Putamen (tissue), 1 donor: ENCODE measurements around the gene GLO1.

Experiments used
- DNase-seq: peaks from one replicate; pipeline ENCODE4 v3.0.0-alpha.2; 2016; ENCODE audit warnings: low spot score

The GLO1 gene

DNA sequence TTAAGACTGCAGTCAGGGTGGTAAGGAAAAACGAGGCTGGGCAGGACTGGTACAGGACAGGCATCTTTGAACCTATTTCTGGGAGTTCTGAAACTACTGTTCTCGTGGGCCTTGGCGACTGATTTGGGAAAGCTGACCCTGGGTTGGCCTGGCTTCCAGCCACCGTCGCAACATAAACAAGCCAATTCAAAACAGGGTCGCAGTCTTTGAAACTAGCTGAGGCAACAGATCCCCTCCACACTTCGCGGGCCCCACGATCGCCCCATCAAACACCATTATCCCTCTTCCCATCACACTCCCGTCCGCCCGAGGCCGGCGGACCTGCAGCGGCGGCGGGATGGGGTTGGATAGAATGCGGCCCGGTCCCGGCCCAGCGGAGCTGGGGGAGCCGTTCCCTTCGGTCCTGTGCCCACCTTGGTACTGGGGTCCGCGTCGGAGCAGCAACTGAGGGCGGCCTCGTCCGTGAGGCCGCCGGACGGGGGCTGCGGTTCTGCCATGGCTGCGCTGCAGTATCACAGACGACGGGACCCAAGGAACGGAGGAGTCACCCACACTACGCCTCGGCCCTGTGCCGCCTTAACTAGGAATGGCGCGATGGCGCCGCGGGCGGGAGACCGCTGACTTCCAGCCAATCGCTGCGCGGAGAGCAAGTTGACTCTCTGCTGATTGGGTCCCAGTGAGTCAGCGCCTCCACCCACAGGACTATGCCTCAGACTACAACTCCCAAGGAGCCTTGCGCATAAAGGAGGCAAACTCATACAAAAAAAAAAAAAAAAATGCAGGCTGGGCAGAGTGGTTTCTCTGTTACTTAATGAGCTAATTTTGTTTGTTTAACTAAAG is at the start of gene GLO1:
TSS of gene GLO1 (minus strand) at position 588 of the 840 bp plus-strand sequence. CDS start at position 497, 91 bp downstream.
- DNase-seq = peak; percentile 99

DNA sequence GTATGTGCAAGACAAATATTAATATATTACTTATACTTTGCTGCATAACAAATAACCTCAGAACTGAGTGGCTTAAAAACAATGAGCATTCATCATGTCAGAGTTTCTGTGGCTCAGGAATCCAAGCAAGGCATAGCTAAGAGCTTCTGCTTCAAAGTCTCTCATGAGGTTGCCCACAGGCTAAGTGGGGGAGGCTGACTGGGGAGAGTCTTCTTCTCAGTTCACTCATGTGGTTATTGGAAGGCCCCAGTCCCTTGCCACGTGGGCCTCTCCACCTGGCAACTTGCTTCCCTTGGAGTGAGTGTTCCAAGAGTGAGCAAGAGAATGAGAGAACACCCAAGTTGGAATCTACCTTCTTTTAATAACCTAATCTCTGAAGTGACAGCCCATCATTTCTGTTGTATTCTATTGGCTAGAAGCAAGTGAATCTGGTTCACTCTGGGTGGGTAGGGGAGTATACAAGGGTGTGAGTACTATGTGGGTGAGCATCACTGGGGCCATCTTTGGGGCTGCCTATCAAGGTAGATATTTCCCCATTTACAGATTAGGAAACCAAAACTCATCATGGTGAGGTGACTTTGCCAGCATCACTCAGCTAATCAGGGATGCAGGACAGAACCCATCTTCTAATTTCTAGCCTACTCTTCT is 48.1 kb upstream of the GLO1 start:
- no peak for DNase-seq

DNA sequence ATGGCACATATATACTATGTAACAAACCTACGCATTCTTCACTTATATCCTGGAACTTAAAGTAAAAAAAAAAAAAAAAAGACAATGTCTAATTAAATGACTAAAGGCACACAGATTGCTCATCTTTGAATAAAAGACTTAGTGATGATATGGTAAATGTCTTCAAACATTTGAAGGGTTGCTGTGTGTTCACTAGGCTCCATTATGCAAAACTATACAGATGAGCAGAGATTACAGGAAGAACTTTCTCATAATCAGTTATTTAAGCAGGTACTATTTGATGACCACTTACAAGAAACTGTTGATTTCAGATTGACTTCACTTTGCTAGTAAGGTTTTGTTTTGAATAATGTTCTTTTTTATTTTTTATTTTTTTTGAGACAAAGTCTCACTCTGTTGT is 46.5 kb upstream of the GLO1 start:
- no peak for DNase-seq

DNA sequence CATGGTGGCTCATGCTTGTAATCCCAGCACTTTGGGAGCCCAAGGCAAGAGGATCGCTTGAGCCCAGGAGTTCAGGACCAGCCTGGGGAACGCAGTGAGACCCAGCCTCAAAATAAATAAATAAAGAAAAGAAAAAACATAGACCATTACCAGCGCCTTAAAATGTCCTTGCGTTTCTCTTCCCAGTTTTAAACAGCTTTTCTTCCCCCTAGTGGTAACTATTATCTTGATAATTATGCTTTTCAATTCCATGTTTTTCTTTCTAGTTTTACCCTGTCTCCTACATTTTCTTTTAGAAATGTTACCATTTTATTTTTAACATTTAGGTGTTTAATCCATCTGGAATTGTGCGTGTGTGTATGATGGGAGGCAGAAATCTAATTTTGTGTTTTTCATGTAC is 36.6 kb upstream of the GLO1 start:
- DNase-seq = no peak

DNA sequence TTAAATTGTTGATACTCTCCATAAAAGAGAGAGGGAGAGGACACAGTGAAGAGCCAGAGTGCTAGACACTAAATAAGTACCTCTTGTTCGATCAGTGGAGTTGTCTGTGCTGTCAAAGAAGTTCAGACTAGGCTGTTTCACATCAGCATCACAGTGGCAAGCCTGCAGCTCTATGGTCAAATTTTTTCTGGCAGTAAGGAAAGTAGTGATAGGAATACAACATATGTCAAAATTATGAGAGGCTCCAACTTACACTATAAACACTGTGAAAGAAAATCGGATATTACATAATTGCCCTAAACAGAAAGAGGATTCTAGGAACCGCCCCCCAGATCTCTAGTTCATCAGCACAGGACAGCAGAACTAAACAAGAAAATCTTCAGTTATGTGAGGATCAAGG is 35.3 kb upstream of the GLO1 start:
- DNase-seq = no peak

DNA sequence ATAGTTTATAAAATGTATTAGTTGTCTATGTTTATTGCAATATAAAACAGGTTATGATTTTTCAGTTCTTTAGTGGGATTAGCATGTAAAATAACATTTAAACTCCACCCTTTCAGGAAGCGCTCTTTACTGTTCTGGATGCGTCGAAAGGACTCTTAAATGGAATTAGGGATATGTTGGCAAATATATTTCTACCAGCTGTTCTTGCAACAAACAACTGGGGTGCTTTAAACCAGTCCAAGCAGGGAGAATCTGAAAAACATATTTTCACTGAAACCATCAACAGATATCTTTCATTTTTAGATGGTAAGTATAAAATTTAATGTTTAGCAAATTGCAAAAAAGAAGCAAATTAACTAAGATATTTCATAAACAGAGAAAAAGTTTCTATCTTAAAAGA is 34.0 kb upstream of the GLO1 start:
- no peak for DNase-seq

DNA sequence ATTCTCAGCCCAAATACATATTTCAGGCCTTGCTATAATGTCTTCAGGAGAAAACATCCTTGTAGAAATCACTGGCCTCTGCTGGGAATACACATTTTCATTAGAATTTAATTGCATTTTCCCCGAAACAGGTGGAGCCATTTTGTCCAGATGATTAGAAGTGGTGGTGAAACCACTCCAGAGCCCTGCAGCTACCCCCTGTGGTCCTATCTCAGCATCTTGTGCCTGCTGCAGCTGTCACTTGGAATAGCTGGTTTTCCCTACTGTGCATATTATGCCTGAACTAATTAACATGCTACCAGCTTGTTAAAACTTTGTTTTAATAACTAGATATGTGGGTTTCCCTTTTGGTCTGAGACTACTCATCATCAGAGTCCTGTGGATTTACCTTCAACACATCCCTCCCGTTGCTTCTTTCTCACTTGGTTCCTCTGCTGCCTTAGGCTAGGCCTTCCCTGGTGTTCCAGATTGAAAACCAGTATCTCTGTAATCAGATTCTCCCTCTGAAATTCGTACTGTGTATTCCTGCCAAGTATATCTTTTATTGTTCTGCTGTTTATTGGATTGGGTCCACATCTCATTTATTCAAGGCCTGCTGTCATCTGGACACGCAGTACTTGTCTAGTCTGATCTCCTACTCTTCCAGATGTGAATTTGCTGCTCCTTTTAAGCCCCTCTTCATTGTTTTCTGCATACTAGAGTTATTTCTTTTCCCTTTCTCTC is 27.4 kb upstream of the GLO1 start:
- DNase-seq = no peak

DNA sequence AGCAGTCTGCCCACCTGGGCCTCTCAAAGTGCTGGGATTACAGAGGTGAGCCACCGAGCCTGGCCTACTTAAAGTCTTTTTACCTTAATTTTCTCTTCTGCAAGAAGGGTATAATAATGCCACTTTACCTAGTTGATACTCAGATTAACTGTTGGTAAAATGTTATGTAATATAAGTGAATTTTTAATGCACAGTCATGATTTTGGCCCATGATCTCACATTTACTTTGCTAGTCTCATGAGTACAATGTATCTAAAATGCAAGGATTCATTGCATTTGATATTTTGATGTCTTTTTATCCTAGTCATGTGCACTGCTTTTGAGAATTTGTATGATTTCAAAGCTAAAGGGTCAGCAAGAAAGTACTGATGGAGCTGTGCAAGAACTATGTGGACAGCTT is 25.3 kb upstream of the GLO1 start:
- DNase-seq = no peak

DNA sequence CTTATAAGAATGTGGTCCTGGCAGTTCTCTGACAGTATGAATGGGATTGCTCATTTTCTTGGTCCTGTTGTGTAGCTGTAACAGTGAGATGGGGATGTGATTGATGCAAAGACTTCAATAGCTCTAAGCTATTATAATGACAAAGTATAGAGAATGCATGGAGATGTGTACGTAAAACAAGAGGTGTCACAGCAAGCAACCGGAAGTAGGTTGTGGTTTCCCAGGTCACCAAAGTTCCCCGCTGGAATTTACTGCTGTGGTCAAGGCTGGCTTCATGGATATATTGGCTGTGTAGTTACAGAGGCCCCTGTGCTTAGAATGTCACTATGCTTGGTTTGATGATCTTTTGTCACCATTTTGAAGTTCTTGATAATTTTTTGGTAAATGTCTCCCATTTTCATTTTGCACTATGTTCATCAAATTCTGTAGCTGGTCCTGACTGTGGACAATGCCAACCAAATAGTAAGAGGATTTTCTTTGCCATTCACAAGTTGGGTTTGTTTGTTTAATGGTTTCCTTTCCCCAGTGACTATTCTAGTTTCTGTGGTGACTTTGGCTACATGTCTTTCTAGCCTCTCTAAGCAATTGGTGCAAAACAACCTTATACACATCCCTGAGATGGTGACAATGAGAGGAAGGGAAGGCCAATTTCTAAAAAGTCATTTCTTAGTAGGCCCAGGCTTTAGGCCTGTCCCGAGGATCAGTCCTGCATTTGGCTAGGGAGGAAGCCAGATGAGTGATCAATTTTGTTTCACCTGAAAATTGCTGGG is 22.7 kb upstream of the GLO1 start:
- DNase-seq = no peak

DNA sequence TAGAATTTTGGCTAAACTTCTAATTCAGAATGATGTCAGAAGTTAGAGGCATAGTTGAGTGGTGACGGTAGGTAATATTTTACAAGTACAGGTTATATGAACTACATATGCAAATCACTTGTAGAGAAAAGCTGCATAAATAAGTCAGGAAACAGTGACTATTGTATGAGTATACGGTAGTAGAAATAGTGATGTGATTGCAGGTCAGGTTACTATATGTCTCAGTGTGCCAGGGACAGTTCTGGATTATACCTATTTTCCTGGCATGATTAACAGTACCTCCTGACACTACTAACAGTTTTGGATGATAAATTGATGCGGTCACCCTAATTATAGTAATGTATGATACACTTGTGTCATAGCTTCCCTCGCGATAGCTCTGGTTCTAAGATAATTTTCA is 21.4 kb upstream of the GLO1 start:
- DNase-seq = no peak

DNA sequence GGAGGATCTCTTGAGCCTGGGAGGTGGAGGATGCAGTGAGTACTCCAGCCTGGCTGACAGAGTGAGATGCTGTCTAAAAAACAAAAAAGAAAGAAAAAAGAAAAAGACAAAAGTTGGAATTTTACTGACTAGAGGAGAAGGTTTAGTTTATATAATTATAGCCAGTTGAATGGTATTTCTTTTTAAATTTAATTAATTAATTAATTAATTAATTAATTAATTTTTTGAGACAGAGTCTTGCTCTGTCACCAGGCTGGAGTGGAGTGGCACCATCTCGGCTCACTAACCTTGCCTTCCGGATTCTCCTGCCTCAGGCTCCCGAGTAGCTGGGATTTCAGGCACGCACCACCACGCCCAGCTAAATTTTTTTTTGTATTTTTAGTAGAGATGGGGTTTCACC is 20.8 kb upstream of the GLO1 start:
- DNase-seq = no peak

DNA sequence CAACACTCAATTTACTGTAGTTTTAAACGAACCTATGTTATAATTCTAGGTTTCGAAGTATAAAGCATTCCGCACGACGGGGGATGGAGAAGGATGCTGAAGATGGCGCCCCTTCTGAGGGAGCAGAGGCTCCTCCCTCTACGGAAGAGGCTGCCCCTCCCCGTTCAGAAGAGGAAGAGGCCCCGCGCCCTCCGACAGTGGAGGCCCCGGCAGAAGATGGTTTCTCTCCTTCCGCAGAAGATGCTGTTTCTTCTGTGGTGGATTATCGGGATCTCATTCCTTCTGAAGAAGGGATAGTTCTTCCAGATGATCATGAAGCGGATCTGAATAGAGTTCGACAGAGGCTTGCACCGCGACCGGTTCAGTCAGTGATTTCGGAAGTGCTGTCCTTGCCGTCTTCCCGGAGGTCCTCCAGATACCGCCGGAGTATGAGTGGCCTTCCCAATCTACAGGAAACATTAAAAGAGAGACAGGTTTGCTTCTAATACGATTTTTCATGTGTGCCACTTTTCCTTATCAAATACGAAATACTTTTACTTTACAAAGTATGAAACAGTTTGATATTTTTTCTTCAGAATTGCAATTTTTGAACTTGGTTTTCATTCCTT is 19.9 kb upstream of the GLO1 start:
- DNase-seq = no peak

DNA sequence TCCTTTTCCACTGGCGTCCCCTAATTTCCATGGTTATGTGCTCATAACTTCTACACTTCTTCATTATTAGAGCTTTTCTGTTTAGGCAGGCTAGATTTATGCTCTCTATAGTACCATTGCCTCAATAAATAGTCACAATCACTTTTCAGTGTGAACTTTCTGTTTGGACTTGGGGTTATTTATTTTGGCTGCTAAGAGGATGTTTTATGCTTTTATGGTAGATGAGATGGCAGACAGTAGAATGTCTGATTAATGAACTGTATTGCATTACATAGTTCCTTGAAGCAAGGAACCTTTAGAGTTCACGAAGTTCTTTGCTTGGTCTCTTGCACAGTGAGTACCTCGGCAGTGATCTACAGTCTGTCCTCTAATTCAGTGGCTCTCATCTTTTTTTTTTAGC is 19.1 kb upstream of the GLO1 start:
- DNase-seq = no peak

DNA sequence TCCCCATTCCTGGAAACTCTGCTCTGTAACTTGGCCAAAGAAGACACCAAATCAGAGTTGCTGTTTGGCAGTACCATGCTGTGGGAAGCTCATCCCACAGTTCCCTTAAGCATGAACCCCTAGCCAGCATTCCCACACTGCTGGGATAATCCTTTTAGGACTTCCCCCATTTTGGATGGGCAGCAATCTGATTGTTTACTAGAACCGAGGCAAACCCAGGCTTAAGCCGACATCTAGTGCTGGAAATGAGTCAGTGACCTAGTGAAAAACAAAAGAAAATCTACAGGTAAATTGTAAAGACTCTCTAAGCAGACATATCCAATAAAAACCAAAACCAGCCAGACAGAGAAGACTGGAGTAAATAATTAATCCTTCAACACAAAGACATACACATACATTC is 17.4 kb upstream of the GLO1 start:
- DNase-seq = no peak

DNA sequence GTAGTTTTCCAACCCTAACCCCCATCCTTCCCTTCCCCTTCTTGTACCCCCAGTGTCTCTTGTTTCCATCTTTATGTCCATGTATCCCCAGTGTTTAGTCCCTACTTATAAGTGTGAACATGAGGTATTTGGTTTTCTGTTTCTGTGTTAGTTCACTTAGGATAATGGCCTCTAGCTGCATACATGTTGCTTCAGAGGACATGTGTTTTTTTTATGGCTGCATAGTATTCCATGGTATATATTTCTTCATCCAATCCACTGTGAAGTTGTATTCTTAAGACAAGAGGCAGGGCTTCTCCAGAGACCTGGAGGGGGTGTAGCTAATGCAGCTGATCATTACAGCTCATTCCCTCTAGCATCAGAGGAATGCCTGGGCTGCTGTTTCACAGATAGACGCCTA is 16.4 kb upstream of the GLO1 start:
- DNase-seq = no peak

DNA sequence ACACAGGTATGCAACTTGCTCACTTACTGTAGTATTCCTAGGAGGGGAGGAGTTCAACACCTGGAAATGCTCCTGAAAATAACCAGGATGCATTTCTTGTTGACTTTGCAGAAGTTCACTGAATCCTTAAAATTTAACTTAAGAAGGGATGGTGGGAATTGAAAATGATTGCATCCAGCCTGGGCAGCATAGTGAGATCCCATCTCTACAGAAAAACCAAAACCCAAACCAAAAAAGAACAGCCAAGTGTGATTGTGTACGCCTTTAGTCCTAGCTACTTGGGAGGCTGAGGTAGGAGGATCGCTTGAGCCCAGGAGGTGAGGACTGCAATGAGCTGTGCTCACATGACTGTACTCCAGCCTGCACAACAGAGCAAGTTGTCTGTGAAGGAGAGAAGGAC is 13.9 kb upstream of the GLO1 start:
- no peak for DNase-seq

DNA sequence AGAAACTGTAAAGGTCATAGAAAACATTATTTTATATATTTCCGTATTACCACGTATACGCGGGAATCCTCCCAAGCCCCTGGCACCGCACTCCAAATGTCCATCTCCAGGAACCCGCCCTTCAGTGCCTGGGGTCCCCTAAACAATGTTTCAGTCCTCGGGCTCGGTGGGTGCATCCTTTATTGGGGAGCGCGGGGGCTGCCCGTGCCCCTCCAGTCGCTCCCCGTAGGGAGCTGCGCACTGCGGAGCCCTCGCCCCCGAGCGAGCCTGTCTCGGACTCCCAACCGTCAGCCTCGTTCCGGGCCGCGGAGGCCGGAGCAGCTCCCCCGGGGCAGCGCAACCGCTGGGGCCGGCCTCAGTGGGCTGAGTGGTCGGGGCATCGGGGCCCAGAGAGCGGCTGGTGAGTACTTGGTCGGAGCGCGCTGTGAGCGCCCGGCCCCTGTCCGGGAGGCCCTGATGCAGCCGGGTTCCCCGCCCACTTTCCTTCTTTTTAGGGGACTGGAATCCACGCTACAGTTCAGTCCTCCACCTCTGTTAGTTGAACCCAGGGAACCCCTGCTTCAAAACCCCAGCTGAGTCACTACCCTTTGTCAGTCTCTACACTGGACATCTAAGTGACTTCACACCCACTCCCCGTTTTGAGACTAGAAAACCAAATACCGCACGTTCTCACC is 12.2 kb upstream of the GLO1 start, which contains the start of gene DNAH8:
TSS of gene DNAH8 (plus strand) at position 296 of the 674 bp plus-strand sequence. CDS start 7,499 bp downstream, outside the sequence.
- no peak for DNase-seq

DNA sequence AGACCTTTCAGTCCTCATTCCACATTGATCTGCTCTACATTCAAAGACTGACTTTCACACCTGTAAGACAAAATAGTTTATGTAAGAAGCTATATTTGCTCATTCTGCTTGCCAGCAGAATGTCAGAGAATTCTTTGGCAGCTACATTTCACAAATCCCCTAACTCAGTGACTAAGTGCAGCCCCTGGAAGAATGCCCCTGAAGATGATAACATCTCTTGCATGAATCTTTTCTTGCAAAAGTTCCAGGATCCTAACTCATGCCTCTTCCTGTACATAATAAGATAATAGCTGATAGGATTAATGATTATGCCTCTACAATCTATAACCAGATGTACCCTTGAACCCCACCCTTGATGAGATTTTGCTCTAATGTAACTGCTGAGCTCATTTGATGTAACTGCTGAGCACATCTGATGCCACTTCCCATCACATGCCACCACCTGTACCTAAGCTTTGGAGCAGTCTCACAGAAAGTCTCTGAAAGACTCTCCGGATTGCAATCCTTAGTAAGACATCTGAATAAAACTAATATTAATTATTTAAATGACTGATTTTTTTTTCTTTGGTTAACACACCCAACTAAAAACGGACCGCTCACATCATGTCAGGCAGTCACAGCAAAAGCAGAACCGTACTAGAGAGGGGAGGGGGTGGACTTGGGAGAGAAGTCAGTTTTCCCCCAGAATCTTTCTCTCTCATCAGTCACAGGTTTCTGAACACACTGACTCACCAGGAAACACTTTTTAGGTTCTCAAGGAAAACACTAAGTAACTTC is 11.5 kb upstream of the GLO1 start:
- no peak for DNase-seq

DNA sequence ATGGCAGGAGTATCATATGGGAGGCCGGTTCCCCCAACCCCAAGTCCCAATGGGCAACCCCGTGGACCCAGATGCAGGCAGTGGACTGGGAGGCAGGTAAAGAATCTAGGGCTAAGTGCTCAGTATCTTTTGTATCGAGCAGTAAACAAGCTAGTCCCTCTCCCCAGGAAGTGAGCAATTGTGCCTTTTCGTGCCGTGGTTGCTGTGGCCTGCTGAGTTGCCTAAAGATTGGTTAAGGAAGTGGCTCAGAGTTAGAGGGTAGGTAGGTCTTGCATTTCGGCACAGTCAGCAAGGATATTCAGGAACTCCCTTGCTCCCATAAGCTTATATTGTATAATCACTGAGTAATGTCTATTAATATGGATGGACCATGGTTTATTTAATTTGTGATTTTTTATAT is 10.9 kb upstream of the GLO1 start:
- DNase-seq = no peak

DNA sequence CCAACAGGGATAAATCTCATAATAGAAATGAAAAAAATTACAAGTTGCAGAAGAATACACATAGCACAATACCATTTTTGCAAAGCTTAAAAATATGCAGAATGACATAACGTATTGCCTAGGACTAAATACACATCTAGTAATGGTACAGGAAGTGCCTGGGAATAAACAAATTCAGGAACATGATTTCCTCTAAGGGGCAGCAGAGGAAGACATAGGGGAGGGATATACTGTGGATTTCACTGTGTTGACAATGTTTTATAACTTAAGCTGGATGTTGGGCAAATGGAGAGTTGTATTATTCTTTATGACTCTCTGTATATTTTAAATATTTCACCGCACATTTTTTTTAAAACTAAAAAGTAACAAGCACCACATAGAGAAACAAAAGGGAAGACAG is 5.6 kb upstream of the GLO1 start:
- DNase-seq = no peak
